CMK (cell line): Measurements from ENCODE around the gene BBOF1.
A peak's percentile ranks its signal among the peaks of the same experiment; 100 is the strongest.

ENCODE experiments used
- DNase-seq: peaks from one replicate; pipeline ENCODE4 v3.0.0-alpha.2; 2010; ENCODE audit warnings: low read depth

The BBOF1 gene

GRCh38 chr14:74022346-74022745 is 3.2 kb downstream of the BBOF1 start:
- no peak for DNase-seq

- no peak for DNase-seq
These were observed 10.0 kb downstream of the BBOF1 start for GRCh38 chr14:74029136-74029535.

GRCh38 chr14:74034572-74034971 is 15.4 kb downstream of the BBOF1 start:
- DNase-seq: no peak

- DNase-seq: no peak
These were observed 16.4 kb downstream of the BBOF1 start for GRCh38 chr14:74035556-74035955.

GRCh38 chr14:74038020-74038859 is 19.1 kb downstream of the BBOF1 start:
- DNase-seq: peak; percentile 25

GRCh38 chr14:74042296-74042695 is 23.1 kb downstream of the BBOF1 start:
- DNase-seq: no peak

- DNase-seq: no peak
These were observed 26.4 kb downstream of the BBOF1 start for GRCh38 chr14:74045522-74045921.

- DNase-seq: no peak
These were observed 29.1 kb downstream of the BBOF1 start for GRCh38 chr14:74048281-74048680.

GRCh38 chr14:74049876-74050495 is 30.8 kb downstream of the BBOF1 start:
- DNase-seq: no peak

GRCh38 chr14:74062809-74063150 is 43.6 kb downstream of the BBOF1 start:
- no peak for DNase-seq

- no peak for DNase-seq
These were observed 45.3 kb downstream of the BBOF1 start for GRCh38 chr14:74064426-74064825.

GRCh38 chr14:74064883-74065282 is 45.7 kb downstream of the BBOF1 start:
- no peak for DNase-seq

- no peak for DNase-seq
These were observed 46.8 kb downstream of the BBOF1 start for GRCh38 chr14:74065746-74066575.

GRCh38 chr14:74077401-74077800 is 58.3 kb downstream of the BBOF1 start:
- DNase-seq: no peak

- DNase-seq: no peak
These were observed 61.8 kb downstream of the BBOF1 start for GRCh38 chr14:74080820-74081460.

GRCh38 chr14:74081491-74081890 is 62.3 kb downstream of the BBOF1 start:
- no peak for DNase-seq

GRCh38 chr14:74083161-74083560 is 64.0 kb downstream of the BBOF1 start:
- DNase-seq: no peak

GRCh38 chr14:74083784-74084276 is 64.7 kb downstream of the BBOF1 start:
- no peak for DNase-seq

- peak; percentile 99 for DNase-seq
These were observed 65.3 kb downstream of the BBOF1 start, which contains the start of the genes ALDH6A1 and LIN52 for GRCh38 chr14:74084277-74085046. TSS of gene ALDH6A1 (minus strand) at chr14:74084453. CDS start at chr14:74084394, 59 bp downstream. TSS of gene LIN52 (plus strand) at chr14:74084956. CDS start at chr14:74084975, 19 bp downstream.

- no peak for DNase-seq
These were observed 66.0 kb downstream of the BBOF1 start for GRCh38 chr14:74085047-74085637.

- no peak for DNase-seq
These were observed 66.7 kb downstream of the BBOF1 start for GRCh38 chr14:74085828-74086227.
